ENCODE data around the gene COPS7A. TPM values are rescaled to one million over a fixed set of nuclear protein-coding genes. Genes with fewer than 3 reads are reported as not detected.

COPS7A gene
- total and polyA plus RNA-seq, 9 donors = 36.4 to 74.8 (median 48.4) TPM

- H3K36me3 ChIP-seq = no peaks in the 10 kb centered on the region
- intact Hi-C loops (cut with DNase I) = loop anchor here in 1 of 4 donors (10.0 kb wide), 1 partner anchor 71 kb away; no protein-coding TSS in a partner anchor
- 52 to 74% (median 61%) methylated on average over 3 of the region's 3 CpGs for WGBS, 3 donors
These were observed 38.0 kb upstream of the COPS7A start for GRCh38 chr12:6685814-6686213.

GRCh38 chr12:6688543-6688998 is 35.3 kb upstream of the COPS7A start:
- DNase-seq = peak; percentile 54 to 76 (median 74)
- H3K4me1 ChIP-seq (ENCODE audit: insufficient read depth) = peaks cover 11% of the 10 kb centered on the region
- H3K4me3 ChIP-seq = peak overlapping the region; percentile 69
- no peaks in the 10 kb centered on the region for H3K36me3 ChIP-seq
- intact Hi-C loops (cut with DNase I) = loop anchor here in 2 of 4 donors (2.0 to 10.0 kb wide), 2 partner anchors 20 to 74 kb away; no protein-coding TSS in a partner anchor
- no peaks in the 10 kb centered on the region for H3K9me3 ChIP-seq
- no peaks in the 10 kb centered on the region for H3K27me3 ChIP-seq
- peak overlapping the region; percentile 80 to 93 for H3K27ac ChIP-seq
- TF ChIP-seq POLR2A (IDR thresholded peaks at IDR 0.05) (no peak), CTCF (IDR thresholded peaks at IDR 0.05) (no peak), EP300 (IDR thresholded peaks at IDR 0.05) (no peak)
- 0 to 2% (median 1%) methylated on average over 13 of the region's 13 CpGs for WGBS, 3 donors

More at GRCh38 chr12:6685814-6686213, 38.0 kb upstream of the COPS7A start:
- no peak for DNase-seq
- peaks cover 12% of the 10 kb centered on the region for H3K4me1 ChIP-seq (ENCODE audit: insufficient read depth)
- no peaks in the 10 kb centered on the region for H3K9me3 ChIP-seq
- no peaks in the 10 kb centered on the region for H3K27me3 ChIP-seq
- no peak for TF ChIP-seq CTCF (IDR thresholded peaks at IDR 0.05)
- TF ChIP-seq POLR2A (IDR thresholded peaks at IDR 0.05) = no peak
- no peak for TF ChIP-seq EP300 (IDR thresholded peaks at IDR 0.05)
- no peak overlapping the region for H3K4me3 ChIP-seq
- no peak overlapping the region for H3K27ac ChIP-seq

- intact Hi-C loops (cut with DNase I) = loop anchor here in 2 of 4 donors (2.0 to 10.0 kb wide), 2 partner anchors 20 to 74 kb away; no protein-coding TSS in a partner anchor
These were observed 34.6 kb upstream of the COPS7A start, which contains the start of gene ZNF384 for GRCh38 chr12:6688999-6689882. ZNF384 (minus strand) TSS chr12:6689375; CDS start chr12:6679520, 9,855 bp downstream.

More at GRCh38 chr12:6688999-6689882, 34.6 kb upstream of the COPS7A start, which contains the start of gene ZNF384:
- 0 to 1% (median 1%) methylated on average over 68 to 72 of the region's 72 CpGs for WGBS, 3 donors
- H3K27me3 ChIP-seq = no peaks in the 10 kb centered on the region
- no peaks in the 10 kb centered on the region for H3K36me3 ChIP-seq
- peaks cover 10% of the 10 kb centered on the region for H3K4me1 ChIP-seq (ENCODE audit: insufficient read depth)
- peak within 1 kb of the TSS; percentile 69 for H3K4me3 ChIP-seq
- TF ChIP-seq CTCF (IDR thresholded peaks at IDR 0.05) = peak in 2 of 3 donors; percentile 58
- peak; percentile 83 for TF ChIP-seq EP300 (IDR thresholded peaks at IDR 0.05)
- peak; percentile 56 for TF ChIP-seq POLR2A (IDR thresholded peaks at IDR 0.05)
- no peaks in the 10 kb centered on the region for H3K9me3 ChIP-seq
- H3K27ac ChIP-seq = peak within 1 kb of the TSS; percentile 80 to 93
- DNase-seq = peak; percentile 96 to 98 (median 97)
